ENCODE results near the gene GRHL3. TPM values are rescaled to one million over a fixed set of nuclear protein-coding genes. Genes with fewer than 3 reads are reported as not detected.

GRHL3 gene
- total and polyA plus RNA-seq, 10 of the 15 experiments (the other 5 are each of a cell fraction or from before 2014, with no cell fraction given), result 0.07 to 0.87 (median 0.34) TPM

GRCh38 chr1:24303600-24303999 lies 15.6 kb upstream of the GRHL3 start (continued):
- TF ChIP-seq HSF1 (IDR thresholded peaks at IDR 0.05; ENCODE audit: low read depth, low read length), result no peak
- TF ChIP-seq NFXL1 (IDR thresholded peaks at IDR 0.05; ENCODE audit: borderline replicate concordance), result no peak
- TF ChIP-seq BCL3 (IDR thresholded peaks at IDR 0.05; ENCODE audit: borderline replicate concordance, insufficient read depth, low read depth, low read length, poor library complexity, severe bottlenecking), result no peak

- Histone ChIP-seq H2AFZ (ENCODE audit: control insufficient read depth, low read depth, low read length) (no peak overlapping the region), H3K27ac (ENCODE audit: control insufficient read depth, insufficient read depth) (no peak overlapping the region), H3K9me3 (replicated peaks; ENCODE audit: control insufficient read depth, insufficient read depth, low read length) (no peaks in the 10 kb centered on the region), H3K79me2 (ENCODE audit: control insufficient read depth, insufficient read depth, low read length) (no peaks in the 10 kb centered on the region), H3K4me3 (no peak overlapping the region), H3K4me2 (ENCODE audit: control insufficient read depth, insufficient read depth) (no peak overlapping the region), H3K9ac (ENCODE audit: control insufficient read depth, insufficient read depth, low read length) (no peak overlapping the region), H3K36me3 (ENCODE audit: control insufficient read depth in 2 of 2, insufficient read depth in 2 of 2, low read length in 1 of 2) (no peaks in the 10 kb centered on the region), H3K27me3 (replicated peaks in 1 of 2; ENCODE audit: control insufficient read depth in 2 of 2, insufficient read depth in 2 of 2, low read length in 1 of 2) (peaks cover 5% of the 10 kb centered on the region in 2 experiments; a peak in 2 of 4 replicates), H4K20me1 (ENCODE audit: control insufficient read depth, insufficient read depth) (no peaks in the 10 kb centered on the region), H3K4me1 (ENCODE audit: control insufficient read depth, insufficient read depth, low read length) (no peaks in the 10 kb centered on the region)
- RAD21 ChIA-PET (ENCODE audit: unreplicated experiment), result interaction anchor here (0.6 kb wide), 1 partner anchor 106 kb away, joined by 3 read pairs; no protein-coding TSS in a partner anchor
- FAIRE-seq (no peak), ATAC-seq (no peak), DNase-seq (ENCODE audit: low read depth, low spot score) (no peak)
- in situ Hi-C loops (cut with MboI), result no loop called here
- WGBS (ENCODE audit: insufficient coverage, insufficient replicate concordance, low lambda C conversion rate, missing lambda C conversion rate), result 42% methylated on average over 3 of the region's 3 CpGs
- SMC1A ChIA-PET (ENCODE audit: uncharacterized antibody, unreplicated experiment), result interaction anchor here (1.2 kb wide), 1 partner anchor 103 kb away, joined by 3 read pairs; no protein-coding TSS in a partner anchor
- BruUV-seq (replicated peaks), result no TSS peak
- CTCF ChIA-PET, result no interaction called here
- intact Hi-C loops (cut with micrococcal nuclease; ENCODE audit: unreplicated experiment), result no loop called here
- POLR2A ChIA-PET, result no interaction called here
- TF ChIP-seq IKZF2 (IDR thresholded peaks at IDR 0.05), result no peak
- TF ChIP-seq PAX8 (IDR thresholded peaks at IDR 0.05), result no peak
- no peak for TF ChIP-seq ZNF207 (IDR thresholded peaks at IDR 0.05; ENCODE audit: borderline replicate concordance)
- TF ChIP-seq KDM1A (IDR thresholded peaks at IDR 0.05; ENCODE audit: borderline replicate concordance), result no peak
- TF ChIP-seq BCL11A (IDR thresholded peaks at IDR 0.05; ENCODE audit: low read depth, low read length), result no peak
- no peak for TF ChIP-seq ZNF274 (IDR thresholded peaks at IDR 0.05; ENCODE audit: insufficient read depth, insufficient read length)
- no peak for TF ChIP-seq KLF5 (IDR thresholded peaks at IDR 0.05; ENCODE audit: partially characterized antibody)
- TF ChIP-seq TAF1 (IDR thresholded peaks at IDR 0.05; ENCODE audit: borderline replicate concordance, low read depth, low read length), result no peak
- TF ChIP-seq PML (IDR thresholded peaks at IDR 0.05; ENCODE audit: low read length), result no peak
- TF ChIP-seq HDGF (IDR thresholded peaks at IDR 0.05), result no peak
- no peak for TF ChIP-seq NFYA (IDR thresholded peaks at IDR 0.05; ENCODE audit: borderline replicate concordance, low read depth, low read length)
- no peak for TF ChIP-seq BACH1 (IDR thresholded peaks at IDR 0.05; ENCODE audit: borderline replicate concordance)
- no peak for TF ChIP-seq NR2F1 (conservative IDR thresholded peaks at IDR 0.05)
- TF ChIP-seq SMAD1 (IDR thresholded peaks at IDR 0.05; ENCODE audit: low read depth, partially characterized antibody), result no peak
- TF ChIP-seq CTCF (IDR thresholded peaks at IDR 0.05 in 2 of 3, conservative IDR thresholded peaks at IDR 0.05 in 1 of 3; ENCODE audit: control insufficient read depth in 2 of 3, extremely low read depth in 1 of 3, insufficient read depth in 1 of 3, low read depth in 3 of 3, low read length in 3 of 3), result no peak
Measured at GRCh38 chr1:24304763-24305162, 14.4 kb upstream of the GRHL3 start.
